Neural cell (in vitro differentiated cells): ENCODE results near the gene PPP3CA.

ENCODE experiments used
- EZH2 ChIP-seq: fragments of 200-600, 300-800 bp; shearing (Covaris generic), sonication (generic); IDR thresholded peaks from 2 replicates; pipeline ENCODE4 v1.6.1; 2014; ENCODE audit warnings: antibody characterized with exemption, low read length, borderline replicate concordance, mild to moderate bottlenecking; ENCODE audit not compliant: insufficient read depth, poor library complexity, severe bottlenecking
- TF ChIP-seq, protein P1 (sequence below): fragments of 450-650 bp; IDR thresholded peaks from 2 replicates; pipeline ENCODE4 v1.5.1; 2014; ENCODE audit warnings: antibody characterized with exemption, mild to moderate bottlenecking, moderate library complexity; ENCODE audit not compliant: poor library complexity, severe bottlenecking

DNA sequence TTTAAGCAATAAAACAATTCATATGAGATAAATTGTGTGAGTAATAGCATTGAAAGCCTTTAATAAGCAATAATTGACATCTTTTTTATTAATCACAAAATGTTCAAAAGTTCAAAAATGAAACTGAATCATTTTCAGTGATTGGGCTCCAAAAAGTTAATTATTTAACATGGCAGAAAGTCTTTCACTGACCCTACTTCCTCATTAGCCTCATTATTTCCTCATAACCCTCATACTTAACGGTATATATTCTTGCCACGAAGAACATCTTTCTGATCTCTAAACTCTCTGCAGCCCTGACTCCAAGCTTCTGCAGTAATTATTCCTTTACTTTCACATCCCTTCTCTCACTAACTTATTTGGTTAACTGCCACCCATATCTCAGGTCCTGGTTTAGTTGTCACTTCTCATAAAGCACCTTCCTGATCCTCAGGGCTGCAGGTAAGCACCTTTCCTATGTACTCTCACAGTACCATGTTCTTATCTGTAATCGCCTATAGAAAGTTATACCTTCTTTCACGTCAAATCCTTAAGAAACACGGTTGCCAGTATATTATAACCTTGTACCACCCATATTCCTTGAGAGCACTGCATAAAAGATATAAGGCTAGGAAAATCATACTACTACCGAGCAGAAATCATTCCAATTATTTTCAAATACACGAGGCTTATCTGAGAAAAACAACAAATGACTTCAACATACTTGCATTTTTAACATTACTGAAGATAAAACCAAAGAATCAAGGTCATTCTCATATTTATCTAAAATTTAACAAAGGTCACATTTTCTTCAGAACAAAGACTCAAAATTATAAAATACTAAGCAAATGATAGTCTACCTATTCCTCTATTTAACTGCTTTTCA, 72.2 kb downstream of the PPP3CA start:
- no peak for TF ChIP-seq EZH2
- TF ChIP-seq, protein P1, sequence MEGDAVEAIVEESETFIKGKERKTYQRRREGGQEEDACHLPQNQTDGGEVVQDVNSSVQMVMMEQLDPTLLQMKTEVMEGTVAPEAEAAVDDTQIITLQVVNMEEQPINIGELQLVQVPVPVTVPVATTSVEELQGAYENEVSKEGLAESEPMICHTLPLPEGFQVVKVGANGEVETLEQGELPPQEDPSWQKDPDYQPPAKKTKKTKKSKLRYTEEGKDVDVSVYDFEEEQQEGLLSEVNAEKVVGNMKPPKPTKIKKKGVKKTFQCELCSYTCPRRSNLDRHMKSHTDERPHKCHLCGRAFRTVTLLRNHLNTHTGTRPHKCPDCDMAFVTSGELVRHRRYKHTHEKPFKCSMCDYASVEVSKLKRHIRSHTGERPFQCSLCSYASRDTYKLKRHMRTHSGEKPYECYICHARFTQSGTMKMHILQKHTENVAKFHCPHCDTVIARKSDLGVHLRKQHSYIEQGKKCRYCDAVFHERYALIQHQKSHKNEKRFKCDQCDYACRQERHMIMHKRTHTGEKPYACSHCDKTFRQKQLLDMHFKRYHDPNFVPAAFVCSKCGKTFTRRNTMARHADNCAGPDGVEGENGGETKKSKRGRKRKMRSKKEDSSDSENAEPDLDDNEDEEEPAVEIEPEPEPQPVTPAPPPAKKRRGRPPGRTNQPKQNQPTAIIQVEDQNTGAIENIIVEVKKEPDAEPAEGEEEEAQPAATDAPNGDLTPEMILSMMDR, result no peak
